HepG2 (cell line): ENCODE data around the gene CCNB1. TPM values are rescaled to one million over a fixed set of nuclear protein-coding genes. Genes with fewer than 3 reads are reported as not detected.

Source experiments
- ATAD3A ChIP-seq: sonication (generic); formaldehyde crosslinking; IDR thresholded peaks from 2 replicates; pipeline ENCODE4 v1.4.0; 2020; ENCODE audit warnings: missing genetic modification reagents
- ATM ChIP-seq: fragments of 450-650 bp; IDR thresholded peaks from 2 replicates; pipeline ENCODE4 v1.7.1; 2017; ENCODE audit warnings: mild to moderate bottlenecking, borderline replicate concordance
- EP300 ChIP-seq, 3 experiments: sonication (generic) in 1 of 3; formaldehyde crosslinking in 1 of 3; IDR thresholded peaks; 2 replicates each; pipeline versions ENCODE4 v1.5.1 to v1.6.1; 2011 to 2020; ENCODE audit warnings: low read depth in 2 of 3, low read length in 2 of 3, borderline replicate concordance in 1 of 3, improper control_type of control experiment in 1 of 3, mild to moderate bottlenecking in 1 of 3, missing genetic modification reagents in 1 of 3, moderate library complexity in 1 of 3
- GATAD1 ChIP-seq: IDR thresholded peaks from 2 replicates; pipeline ENCODE4 v1.6.1; 2016; ENCODE audit warnings: missing genetic modification reagents, missing compliant biosample characterization
- KDM1A ChIP-seq: IDR thresholded peaks from 2 replicates; pipeline ENCODE4 v1.6.1; 2016; ENCODE audit warnings: missing compliant biosample characterization
- MAFK ChIP-seq, 2 experiments: IDR thresholded peaks in 1 of 2; conservative IDR thresholded peaks in 1 of 2; 2 replicates each; pipeline ENCODE4 v1.6.1; 2011; ENCODE audit warnings: improper control_type of control experiment in 2 of 2, low read length in 2 of 2
- SP140L ChIP-seq: sonication (generic); formaldehyde crosslinking; IDR thresholded peaks from 2 replicates; pipeline ENCODE4 v1.4.0; 2020; ENCODE audit warnings: missing genetic modification reagents, borderline replicate concordance
- SP2 ChIP-seq: sonication (generic); formaldehyde crosslinking; IDR thresholded peaks from 2 replicates; pipeline ENCODE4 v1.5.1; 2020; ENCODE audit warnings: mild to moderate bottlenecking, missing genetic modification reagents
- SRSF4 ChIP-seq: fragments of 200-400 bp; formaldehyde crosslinking; IDR thresholded peaks from one replicate; pipeline ENCODE4 v1.6.1; 2018; ENCODE audit warnings: mild to moderate bottlenecking, low read depth, low read length, moderate library complexity; ENCODE audit not compliant: poor library complexity, severe bottlenecking
- TGIF2 ChIP-seq: IDR thresholded peaks from 2 replicates; pipeline ENCODE4 v1.6.1; 2016; ENCODE audit warnings: control low read depth, missing compliant biosample characterization
- ZC3H4 ChIP-seq: sonication (generic); formaldehyde crosslinking; IDR thresholded peaks from 2 replicates; pipeline ENCODE4 v1.4.0; 2020; ENCODE audit warnings: missing genetic modification reagents, borderline replicate concordance
- ZNF335 ChIP-seq: sonication (generic); formaldehyde crosslinking; IDR thresholded peaks from 2 replicates; pipeline ENCODE4 v1.4.0; 2020; ENCODE audit warnings: missing genetic modification reagents
- ZNF543 ChIP-seq: sonication (generic); formaldehyde crosslinking; IDR thresholded peaks from 2 replicates; pipeline ENCODE4 v1.4.0; 2020; ENCODE audit warnings: mild to moderate bottlenecking, missing genetic modification reagents
- ZNF660 ChIP-seq: sonication (generic); formaldehyde crosslinking; IDR thresholded peaks from 2 replicates; pipeline ENCODE4 v1.5.1; 2020; ENCODE audit warnings: mild to moderate bottlenecking, low read depth, missing genetic modification reagents, borderline replicate concordance
- ZNF709 ChIP-seq: sonication (generic); formaldehyde crosslinking; IDR thresholded peaks from 2 replicates; pipeline ENCODE4 v1.5.0; 2020; ENCODE audit warnings: mild to moderate bottlenecking, missing genetic modification reagents
- ZNF773 ChIP-seq: sonication (generic); formaldehyde crosslinking; IDR thresholded peaks from 2 replicates; pipeline ENCODE4 v1.4.0; 2020; ENCODE audit warnings: missing genetic modification reagents, borderline replicate concordance
- polyA plus RNA-seq, 8 experiments: library from polyadenylated mRNA; depleted of rRNA in 3 of 8; stranded (reverse) in 7 of 8; unstranded in 1 of 8; fragments of >200 nt; fragmentation: Illumina TruSeq in 4 of 8; extraction: Trizol in 4 of 8; gene quantifications; 2 replicates each; pipeline versions ENCODE4 v1.2.1 to v1.2.3, GENCODE V29; 2011 to 2016; ENCODE audit warnings: low read depth in 4 of 8, missing spikeins in 1 of 8, mixed read lengths in 1 of 8; ENCODE audit not compliant: insufficient read depth in 1 of 8
- total RNA-seq, 5 experiments: library from RNA; depleted of rRNA; stranded (reverse); fragments of >200 nt; fragmentation: Illumina TruSeq; extraction: Trizol; gene quantifications; 2 replicates each; pipeline ENCODE4 v1.2.3, GENCODE V29; 2016; ENCODE audit warnings: low read depth in 1 of 5
- TF ChIP-seq, protein P1 (sequence below): sonication (generic); formaldehyde crosslinking; IDR thresholded peaks from 2 replicates; pipeline ENCODE4 v1.4.0; 2020; ENCODE audit warnings: missing genetic modification reagents, borderline replicate concordance
- TF ChIP-seq, protein P2 (sequence below): IDR thresholded peaks from 2 replicates; pipeline ENCODE4 v1.6.1; 2016; ENCODE audit warnings: missing compliant biosample characterization, missing genetic modification reagents, borderline replicate concordance
- TF ChIP-seq, protein P3 (sequence below): sonication (generic); formaldehyde crosslinking; conservative IDR thresholded peaks from 2 replicates; pipeline ENCODE4 v1.8.1; 2023; ENCODE audit warnings: missing genetic modification reagents
- TF ChIP-seq, protein P4 (sequence below): sonication (generic); formaldehyde crosslinking; IDR thresholded peaks from 2 replicates; pipeline ENCODE4 v1.8.1; 2023; ENCODE audit warnings: mild to moderate bottlenecking, moderate library complexity, missing genetic modification reagents
- TF ChIP-seq, protein P5 (sequence below): IDR thresholded peaks from 2 replicates; pipeline ENCODE4 v1.6.1; 2012; ENCODE audit warnings: inconsistent platforms

CCNB1 gene
- total and polyA plus RNA-seq, 2 of the 13 experiments (the other 11 are each of a cell fraction or from before 2014, with no cell fraction given): 82.3 to 316 TPM

DNA sequence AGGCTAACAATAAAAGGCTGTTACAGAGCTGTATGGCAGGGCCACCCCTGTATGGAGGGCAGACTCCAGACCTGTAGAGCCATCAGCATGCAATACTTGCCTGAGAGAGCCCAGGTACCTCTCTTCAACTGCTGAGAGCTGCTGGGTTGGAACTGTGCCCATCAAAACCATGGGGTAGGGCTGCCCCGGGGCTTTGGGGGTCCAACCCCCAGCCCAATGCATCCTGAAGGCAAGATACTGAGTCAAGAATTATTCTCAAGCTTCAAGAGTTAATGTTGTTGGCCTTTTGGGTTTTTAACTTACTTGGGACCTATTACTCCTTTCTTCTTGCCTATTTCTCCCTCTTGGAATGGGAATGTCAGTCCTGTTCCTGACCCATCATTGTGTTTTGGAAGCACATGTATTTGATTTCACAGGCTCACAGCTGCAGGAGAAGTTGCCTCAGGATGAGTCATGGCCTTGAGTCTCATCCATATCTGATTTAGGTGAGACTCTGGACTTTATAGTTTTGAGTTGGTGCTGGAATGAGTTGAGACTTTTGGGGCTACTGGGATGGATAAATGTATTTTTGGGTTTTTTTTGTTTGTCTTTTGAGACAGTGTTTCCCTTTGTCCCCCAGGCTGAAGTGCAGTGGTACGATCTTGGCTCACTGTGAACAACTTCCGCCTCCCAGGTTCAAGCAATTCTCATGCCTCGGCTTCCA is 46.7 kb downstream of the CCNB1 start (continued):
- TF ChIP-seq, protein P1, sequence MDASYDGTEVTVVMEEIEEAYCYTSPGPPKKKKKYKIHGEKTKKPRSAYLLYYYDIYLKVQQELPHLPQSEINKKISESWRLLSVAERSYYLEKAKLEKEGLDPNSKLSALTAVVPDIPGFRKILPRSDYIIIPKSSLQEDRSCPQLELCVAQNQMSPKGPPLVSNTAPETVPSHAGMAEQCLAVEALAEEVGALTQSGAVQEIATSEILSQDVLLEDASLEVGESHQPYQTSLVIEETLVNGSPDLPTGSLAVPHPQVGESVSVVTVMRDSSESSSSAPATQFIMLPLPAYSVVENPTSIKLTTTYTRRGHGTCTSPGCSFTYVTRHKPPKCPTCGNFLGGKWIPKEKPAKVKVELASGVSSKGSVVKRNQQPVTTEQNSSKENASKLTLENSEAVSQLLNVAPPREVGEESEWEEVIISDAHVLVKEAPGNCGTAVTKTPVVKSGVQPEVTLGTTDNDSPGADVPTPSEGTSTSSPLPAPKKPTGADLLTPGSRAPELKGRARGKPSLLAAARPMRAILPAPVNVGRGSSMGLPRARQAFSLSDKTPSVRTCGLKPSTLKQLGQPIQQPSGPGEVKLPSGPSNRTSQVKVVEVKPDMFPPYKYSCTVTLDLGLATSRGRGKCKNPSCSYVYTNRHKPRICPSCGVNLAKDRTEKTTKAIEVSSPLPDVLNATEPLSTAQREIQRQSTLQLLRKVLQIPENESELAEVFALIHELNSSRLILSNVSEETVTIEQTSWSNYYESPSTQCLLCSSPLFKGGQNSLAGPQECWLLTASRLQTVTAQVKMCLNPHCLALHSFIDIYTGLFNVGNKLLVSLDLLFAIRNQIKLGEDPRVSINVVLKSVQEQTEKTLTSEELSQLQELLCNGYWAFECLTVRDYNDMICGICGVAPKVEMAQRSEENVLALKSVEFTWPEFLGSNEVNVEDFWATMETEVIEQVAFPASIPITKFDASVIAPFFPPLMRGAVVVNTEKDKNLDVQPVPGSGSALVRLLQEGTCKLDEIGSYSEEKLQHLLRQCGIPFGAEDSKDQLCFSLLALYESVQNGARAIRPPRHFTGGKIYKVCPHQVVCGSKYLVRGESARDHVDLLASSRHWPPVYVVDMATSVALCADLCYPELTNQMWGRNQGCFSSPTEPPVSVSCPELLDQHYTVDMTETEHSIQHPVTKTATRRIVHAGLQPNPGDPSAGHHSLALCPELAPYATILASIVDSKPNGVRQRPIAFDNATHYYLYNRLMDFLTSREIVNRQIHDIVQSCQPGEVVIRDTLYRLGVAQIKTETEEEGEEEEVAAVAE (CRISPR knock-in tag): peak; percentile 28; the same call in 1 of the 2 replicates
- no peak for TF ChIP-seq SP140L (CRISPR knock-in tag)
- no peak for TF ChIP-seq ZNF543 (CRISPR knock-in tag)
- TF ChIP-seq, protein P2, sequence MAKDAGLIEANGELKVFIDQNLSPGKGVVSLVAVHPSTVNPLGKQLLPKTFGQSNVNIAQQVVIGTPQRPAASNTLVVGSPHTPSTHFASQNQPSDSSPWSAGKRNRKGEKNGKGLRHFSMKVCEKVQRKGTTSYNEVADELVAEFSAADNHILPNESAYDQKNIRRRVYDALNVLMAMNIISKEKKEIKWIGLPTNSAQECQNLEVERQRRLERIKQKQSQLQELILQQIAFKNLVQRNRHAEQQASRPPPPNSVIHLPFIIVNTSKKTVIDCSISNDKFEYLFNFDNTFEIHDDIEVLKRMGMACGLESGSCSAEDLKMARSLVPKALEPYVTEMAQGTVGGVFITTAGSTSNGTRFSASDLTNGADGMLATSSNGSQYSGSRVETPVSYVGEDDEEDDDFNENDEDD (CRISPR knock-in tag): no peak
- 0 out of 2 replicates have a peak, but pooled peaks have one; percentile 26 for TF ChIP-seq ZNF335
- TF ChIP-seq ZC3H4 (CRISPR knock-in tag): no peak
- TF ChIP-seq, protein P3, sequence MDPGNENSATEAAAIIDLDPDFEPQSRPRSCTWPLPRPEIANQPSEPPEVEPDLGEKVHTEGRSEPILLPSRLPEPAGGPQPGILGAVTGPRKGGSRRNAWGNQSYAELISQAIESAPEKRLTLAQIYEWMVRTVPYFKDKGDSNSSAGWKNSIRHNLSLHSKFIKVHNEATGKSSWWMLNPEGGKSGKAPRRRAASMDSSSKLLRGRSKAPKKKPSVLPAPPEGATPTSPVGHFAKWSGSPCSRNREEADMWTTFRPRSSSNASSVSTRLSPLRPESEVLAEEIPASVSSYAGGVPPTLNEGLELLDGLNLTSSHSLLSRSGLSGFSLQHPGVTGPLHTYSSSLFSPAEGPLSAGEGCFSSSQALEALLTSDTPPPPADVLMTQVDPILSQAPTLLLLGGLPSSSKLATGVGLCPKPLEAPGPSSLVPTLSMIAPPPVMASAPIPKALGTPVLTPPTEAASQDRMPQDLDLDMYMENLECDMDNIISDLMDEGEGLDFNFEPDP (CRISPR knock-in tag): no peak
- no peak for TF ChIP-seq ATM
- no peak for TF ChIP-seq KDM1A (CRISPR knock-in tag)
- no peak for TF ChIP-seq GATAD1
- no peak for TF ChIP-seq ATAD3A (CRISPR knock-in tag)
- no peak for TF ChIP-seq ZNF709 (CRISPR knock-in tag)
- TF ChIP-seq, protein P4, sequence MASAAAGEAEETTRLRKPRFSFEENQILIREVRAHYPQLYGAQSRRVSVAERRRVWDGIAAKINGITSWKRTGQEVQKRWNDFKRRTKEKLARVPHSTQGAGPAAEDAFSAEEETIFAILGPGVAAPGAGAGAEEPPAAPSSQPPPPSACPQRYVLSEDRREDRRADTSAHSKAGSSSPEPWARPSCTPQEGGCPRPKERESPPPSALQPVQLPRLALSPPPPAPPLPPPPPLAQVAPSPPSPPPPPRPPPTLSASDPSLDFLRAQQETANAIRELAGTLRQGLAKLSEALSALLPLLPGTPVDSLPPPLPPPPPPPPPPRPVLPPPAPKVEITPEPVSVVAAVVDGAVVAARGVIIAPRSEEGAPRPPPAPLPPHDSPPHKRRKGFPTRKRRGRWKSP: no peak
- no peak for TF ChIP-seq ZNF660 (CRISPR knock-in tag)
- TF ChIP-seq MAFK (conservative IDR thresholded peaks at IDR 0.05 in 1 of 2, IDR thresholded peaks at IDR 0.05 in 1 of 2; ENCODE audit: low read length in 2 of 2): no peak
- no peak for TF ChIP-seq SRSF4
- no peak for TF ChIP-seq SP2
- TF ChIP-seq, protein P5, sequence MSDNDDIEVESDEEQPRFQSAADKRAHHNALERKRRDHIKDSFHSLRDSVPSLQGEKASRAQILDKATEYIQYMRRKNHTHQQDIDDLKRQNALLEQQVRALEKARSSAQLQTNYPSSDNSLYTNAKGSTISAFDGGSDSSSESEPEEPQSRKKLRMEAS: peak; percentile 53; the same call in 1 of the 2 replicates
- TF ChIP-seq ZNF773 (CRISPR knock-in tag): no peak
- 0 out of 2 replicates have a peak, but pooled peaks have one; percentile 43 for TF ChIP-seq TGIF2 (CRISPR knock-in tag)
- TF ChIP-seq EP300 (IDR thresholded peaks at IDR 0.05; ENCODE audit: low read depth in 2 of 2, low read length in 2 of 2): peak in 1 of 2 experiments; percentile 31; a peak in 1 of 4 replicates
- peak; percentile 22; the same call in 1 of the 2 replicates for TF ChIP-seq EP300 (CRISPR knock-in tag; IDR thresholded peaks at IDR 0.05; ENCODE audit: borderline replicate concordance)
